Activated CD4-positive, alpha-beta T cell treated with anti-CD3 and anti-CD28 coated beads, Interleukin-2, amount 50 U/mL, for 16 hours (primary cell): ENCODE data around the gene FGD2.
A peak's percentile ranks its signal among the peaks of the same experiment; 100 is the strongest.

Source experiments
- DNase-seq: peaks from one replicate; pipeline ENCODE4 v3.0.0-alpha.2; 2020

Gene FGD2

GRCh38 chr6:37019065-37019450 lies 13.6 kb downstream of the FGD2 start:
- DNase-seq, result no peak

- DNase-seq, result no peak
These were observed 14.9 kb downstream of the FGD2 start for GRCh38 chr6:37020381-37020780.

DNA sequence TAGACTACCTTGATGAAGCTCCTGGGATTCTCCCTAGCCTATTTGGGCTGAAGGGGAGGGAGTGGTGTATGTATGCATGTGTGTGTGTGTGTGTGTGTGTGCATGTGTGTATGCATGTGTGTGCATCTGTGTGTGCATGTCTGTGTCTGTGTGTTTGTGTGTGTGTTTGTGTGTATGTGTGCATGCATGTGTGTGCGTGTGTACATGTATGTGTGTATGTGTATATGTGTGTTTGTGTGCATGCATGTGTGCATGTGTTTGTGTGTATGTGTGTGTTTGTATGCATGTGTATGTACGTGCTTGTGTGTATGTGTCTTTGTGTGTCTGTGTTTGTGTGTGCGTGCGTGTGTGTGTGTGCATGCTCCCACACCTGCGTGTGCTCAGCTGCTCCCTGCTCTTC lies 15.4 kb downstream of the FGD2 start:
- no peak for DNase-seq

DNA sequence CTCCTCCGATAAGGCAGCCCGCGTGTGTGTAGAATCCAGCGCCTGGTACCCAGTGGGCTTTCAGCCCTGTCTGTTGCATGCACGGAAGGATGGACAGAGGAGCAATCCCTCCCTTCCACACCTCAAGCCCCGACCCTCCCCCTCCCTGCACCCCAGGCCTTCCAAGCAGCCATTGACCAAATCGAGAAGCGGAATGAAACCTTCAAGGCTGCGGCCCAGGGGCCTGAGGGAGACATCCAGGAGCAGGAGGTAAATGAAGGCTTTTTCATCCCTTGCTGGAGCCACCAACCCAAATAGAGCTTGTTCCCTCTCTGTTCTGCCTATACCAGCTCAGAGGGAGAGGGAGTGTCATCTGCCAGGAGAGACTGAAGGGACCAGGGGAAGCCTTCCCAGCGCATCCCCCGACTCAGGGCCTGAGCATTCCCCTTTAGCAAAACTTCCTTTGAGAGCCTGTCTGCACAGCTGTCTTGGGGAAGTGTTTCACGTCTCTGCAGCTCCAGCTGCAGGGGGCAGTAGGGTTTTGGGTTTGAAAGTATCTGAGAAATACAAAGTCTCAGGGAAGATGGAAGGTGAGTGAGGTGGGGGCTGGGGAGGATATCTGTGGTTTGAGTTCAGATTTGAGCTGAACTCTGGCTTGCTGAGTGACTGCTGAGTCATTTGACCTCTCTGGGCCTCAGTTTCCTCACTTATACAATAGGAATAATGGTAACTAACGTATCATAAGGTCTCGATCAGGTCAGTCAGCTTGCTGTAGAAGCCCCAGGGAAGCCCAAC lies 16.1 kb downstream of the FGD2 start:
- DNase-seq, result peak; percentile 92

DNA sequence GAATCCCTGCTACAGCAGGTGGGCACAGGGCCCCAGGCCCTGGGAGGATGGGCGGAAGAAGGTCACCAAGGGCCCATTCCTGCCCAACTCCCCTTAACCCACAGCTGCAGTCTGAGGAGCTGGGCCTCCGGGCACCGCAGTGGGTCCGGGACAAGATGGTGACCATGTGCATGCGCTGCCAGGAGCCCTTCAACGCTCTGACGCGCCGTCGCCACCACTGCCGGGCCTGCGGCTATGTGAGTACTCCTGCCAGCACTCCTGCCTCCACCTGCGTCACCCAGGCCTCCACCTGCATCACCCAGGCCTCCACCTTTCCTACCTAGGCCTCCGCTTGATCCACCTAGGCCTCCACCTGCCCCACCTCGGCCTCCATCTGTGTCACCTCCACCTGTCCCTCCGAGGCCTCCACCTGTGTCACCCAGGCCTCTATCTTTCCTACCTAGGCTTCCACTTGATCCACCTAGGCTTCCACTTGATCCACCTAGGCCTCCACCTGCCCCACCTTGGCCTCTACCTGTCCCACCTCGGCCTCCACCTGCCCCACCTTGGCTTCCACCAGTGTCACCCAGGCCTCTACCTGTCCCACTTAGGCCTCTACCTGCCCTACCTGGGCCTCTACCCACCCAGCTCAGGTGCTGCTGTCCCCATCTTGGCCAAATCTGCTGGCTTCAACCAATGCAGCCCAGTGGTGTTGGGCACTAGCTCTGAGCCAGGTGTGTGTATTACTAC lies 16.8 kb downstream of the FGD2 start:
- DNase-seq, result no peak

DNA sequence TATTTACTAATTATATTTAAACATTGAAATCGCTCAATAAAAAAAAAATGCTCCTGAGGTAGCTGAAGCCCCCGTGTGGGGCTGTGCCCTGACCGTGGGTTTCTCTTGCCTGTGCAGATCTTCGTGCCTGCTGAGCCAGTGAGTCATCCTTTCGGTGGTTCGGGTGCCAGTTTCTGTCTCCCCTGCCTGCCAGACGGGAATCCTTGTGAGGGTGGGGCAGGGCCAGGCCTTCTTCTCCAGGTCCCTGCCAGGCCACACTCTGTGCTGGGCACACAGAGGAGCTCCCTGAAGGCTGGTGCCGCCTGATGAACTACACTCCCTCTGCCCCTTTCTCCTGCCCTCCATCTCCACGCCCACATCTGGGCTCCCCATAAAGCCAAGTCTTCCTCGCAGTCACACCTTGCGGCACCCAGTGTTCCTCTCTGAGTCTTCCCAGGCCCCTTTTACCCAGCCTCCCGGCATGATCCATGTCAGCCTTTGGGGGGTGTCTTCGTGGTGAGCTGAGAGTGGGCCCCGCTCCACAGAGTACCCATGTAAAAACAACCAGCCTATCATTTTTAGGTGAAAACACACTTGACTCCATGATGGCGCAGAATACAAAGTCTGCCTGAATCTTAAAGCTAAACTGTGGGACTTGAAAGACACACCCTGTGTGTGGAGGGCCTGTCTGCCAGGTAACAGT lies 19.3 kb downstream of the FGD2 start:
- peak; percentile 90 for DNase-seq

GRCh38 chr6:37025621-37026466 lies 20.4 kb downstream of the FGD2 start:
- no peak for DNase-seq

- DNase-seq, result no peak
These were observed 21.7 kb downstream of the FGD2 start for GRCh38 chr6:37027036-37027720.

DNA sequence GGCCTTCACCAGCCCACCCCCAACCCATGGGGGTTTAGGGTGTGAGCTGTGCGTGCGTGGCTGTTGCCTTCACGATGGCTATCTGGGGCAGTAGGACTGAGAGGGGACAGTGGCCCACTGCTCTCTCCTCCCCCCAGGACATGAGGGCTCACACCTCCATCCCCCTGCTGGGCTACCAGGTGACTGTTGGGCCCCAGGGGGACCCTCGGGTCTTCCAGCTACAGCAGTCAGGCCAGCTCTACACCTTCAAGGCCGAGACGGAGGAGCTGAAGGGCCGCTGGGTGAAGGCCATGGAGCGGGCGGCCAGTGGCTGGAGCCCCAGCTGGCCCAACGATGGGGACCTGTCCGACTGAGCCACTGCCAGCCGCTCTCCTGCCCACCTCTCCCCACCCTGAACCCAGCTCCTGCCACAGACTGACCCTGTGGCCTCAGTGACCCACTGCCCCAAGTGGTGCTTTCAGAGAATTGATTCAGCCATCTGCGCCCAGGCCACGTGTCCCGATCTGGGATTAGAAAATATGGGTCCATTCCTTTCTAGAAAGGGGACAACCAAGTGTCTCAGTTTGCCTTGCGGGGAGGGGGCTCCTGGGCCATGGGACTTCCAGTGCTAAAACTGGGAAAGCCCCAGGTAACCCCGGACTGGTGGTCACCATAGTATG lies 22.5 kb downstream of the FGD2 start:
- no peak for DNase-seq

GRCh38 chr6:37029249-37029971 lies 24.0 kb downstream of the FGD2 start:
- peak; percentile 75 for DNase-seq

GRCh38 chr6:37030599-37030998 lies 25.1 kb downstream of the FGD2 start:
- no peak for DNase-seq

GRCh38 chr6:37032239-37032638 lies 26.8 kb downstream of the FGD2 start:
- no peak for DNase-seq

- peak; percentile 66 for DNase-seq
These were observed 27.8 kb downstream of the FGD2 start for GRCh38 chr6:37033255-37033654.

DNA sequence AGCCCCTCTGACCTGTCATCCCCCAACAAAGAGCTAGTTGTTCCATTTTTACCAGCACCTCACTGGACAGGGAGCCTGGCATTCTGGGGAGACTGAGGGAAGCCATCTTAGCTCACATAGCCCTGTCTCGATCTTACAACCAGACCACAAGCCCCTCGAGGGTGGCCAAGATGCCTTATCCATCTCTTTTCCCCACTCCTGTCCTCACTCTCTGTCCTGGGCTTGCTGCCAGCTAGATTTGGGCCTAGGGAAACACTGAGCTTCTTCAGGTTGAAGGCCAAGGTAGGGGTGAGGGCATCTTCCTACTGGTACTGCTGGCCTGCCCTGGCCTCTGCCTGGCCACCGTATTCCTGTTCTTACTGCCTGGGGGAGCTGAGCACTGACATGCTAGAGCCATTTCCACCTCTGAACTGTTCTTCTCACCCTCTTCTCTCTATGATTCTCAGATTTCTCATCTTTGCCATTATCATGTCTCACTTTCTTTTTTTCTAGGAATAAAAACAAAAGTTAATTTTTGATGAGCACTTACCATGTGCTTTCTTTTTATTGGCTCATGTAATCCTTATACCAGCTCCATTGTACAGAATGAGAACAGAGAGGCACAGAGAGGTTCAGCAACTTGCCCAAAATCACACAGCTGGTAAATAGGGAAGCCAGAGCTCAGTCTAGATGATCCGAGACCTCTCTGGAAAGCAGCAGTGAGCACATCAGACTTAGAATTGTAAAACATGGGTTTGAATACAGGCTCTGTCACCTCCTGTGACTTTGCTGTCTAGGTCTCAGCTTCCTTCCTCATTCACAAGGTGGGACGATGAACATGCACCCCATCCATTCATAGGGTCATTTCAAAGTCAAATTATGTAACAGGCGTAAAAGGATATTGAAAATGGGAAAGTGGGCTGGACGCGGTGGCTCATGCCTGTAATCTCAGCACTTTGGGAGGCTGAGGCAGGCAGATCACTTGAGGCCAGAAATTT lies 28.7 kb downstream of the FGD2 start:
- DNase-seq, result no peak

- DNase-seq, result no peak
These were observed 30.7 kb downstream of the FGD2 start for GRCh38 chr6:37036146-37036545.

- no peak for DNase-seq
These were observed 33.1 kb downstream of the FGD2 start for GRCh38 chr6:37038292-37039198.

- no peak for DNase-seq
These were observed 34.5 kb downstream of the FGD2 start for GRCh38 chr6:37039958-37040357.

- peak; percentile 76 for DNase-seq
These were observed 36.1 kb downstream of the FGD2 start for GRCh38 chr6:37041521-37041920.

GRCh38 chr6:37042150-37042549 lies 36.7 kb downstream of the FGD2 start:
- DNase-seq, result no peak
